PC-3 (cell line): ENCODE measurements around the gene CRAMP1. TPM values are rescaled to one million over a fixed set of nuclear protein-coding genes. Genes with fewer than 3 reads are reported as not detected.

Experiments used
- ATAC-seq: fragments of 200-7000 bp; cut with Tn5 transposase; 2 replicates; pipeline ENCODE4 v1.9.1; 2020; ENCODE audit warnings: mild to moderate bottlenecking, moderate library complexity
- BruUV-seq: library from RNA; stranded (reverse); fragments of 400-500 nt; replicated peaks from 2 replicates; lab custom pipeline; 2021; lab: Mats Ljungman, UMichigan
- CTCF ChIA-PET: fragments of 300-600 bp; sonication (Branson Sonifier 250); formaldehyde crosslinking; loops from one replicate; lab custom pipeline; 2022; ENCODE audit warnings: antibody characterized with exemption; lab: Charles Lee
- POLR2A ChIA-PET: fragments of 300-600 bp; sonication (Branson Sonifier 250); formaldehyde crosslinking; loops from one replicate; lab custom pipeline; 2022; ENCODE audit warnings: antibody characterized with exemption; ENCODE audit not compliant: unreplicated experiment; lab: Charles Lee
- DNase-seq: peaks from one replicate; pipeline ENCODE4 v3.0.0-alpha.2; 2015
- H2AFZ ChIP-seq: fragments of 300-600 bp; sonication (generic); 2 replicates; pipeline ENCODE4 v1.6.0; 2016; ENCODE audit warnings: antibody characterized with exemption, low read length
- H3F3A ChIP-seq: fragments of 300-600 bp; sonication (generic); one replicate; pipeline ENCODE4 v1.6.0; 2017; ENCODE audit warnings: antibody characterized with exemption, low read length, control low read depth, mild to moderate bottlenecking; ENCODE audit not compliant: unreplicated experiment
- H3K27ac ChIP-seq: fragments of 300-600 bp; sonication (generic); 2 replicates; pipeline ENCODE4 v1.5.1; 2016; ENCODE audit warnings: mild to moderate bottlenecking, low read length
- H3K27me3 ChIP-seq: fragments of 300-600 bp; sonication (generic); 2 replicates; pipeline ENCODE4 v1.6.1; 2016; ENCODE audit warnings: low read length, mixed read lengths
- H3K36me3 ChIP-seq: fragments of 300-600 bp; sonication (generic); 2 replicates; pipeline ENCODE4 v1.6.1; 2016; ENCODE audit warnings: low read depth, mixed run types, low read length, mixed read lengths
- H3K4me1 ChIP-seq: fragments of 300-600 bp; sonication (generic); 2 replicates; pipeline ENCODE4 v1.5.1; 2016; ENCODE audit warnings: low read length; ENCODE audit not compliant: insufficient read depth
- H3K4me2 ChIP-seq: fragments of 300-600 bp; sonication (generic); 2 replicates; pipeline ENCODE4 v1.6.0; 2016; ENCODE audit warnings: low read length
- H3K4me3 ChIP-seq: fragments of 300-600 bp; sonication (generic); 2 replicates; pipeline ENCODE4 v1.5.1; 2016; ENCODE audit warnings: mild to moderate bottlenecking, low read length, mixed read lengths
- H3K79me2 ChIP-seq: fragments of 300-600 bp; sonication (generic); 2 replicates; pipeline ENCODE4 v1.6.1; 2017; ENCODE audit warnings: low read length, mixed read lengths
- H3K9ac ChIP-seq: fragments of 300-600 bp; sonication (generic); 2 replicates; pipeline ENCODE4 v1.6.0; 2016; ENCODE audit warnings: mild to moderate bottlenecking, low read length
- H3K9me2 ChIP-seq: fragments of 300-600 bp; sonication (generic); replicated peaks from 2 replicates; pipeline ENCODE4 v1.6.1; 2016; ENCODE audit warnings: mixed run types, low read length, mixed read lengths
- H3K9me3 ChIP-seq: fragments of 300-600 bp; sonication (generic); 2 replicates; pipeline ENCODE4 v1.6.1; 2016; ENCODE audit warnings: low read length, mixed read lengths
- H4K20me1 ChIP-seq: fragments of 300-600 bp; sonication (generic); 2 replicates; pipeline ENCODE4 v1.6.1; 2016; ENCODE audit warnings: low read length, mixed read lengths
- CTCF ChIP-seq: fragments of 300-600 bp; sonication (generic); conservative IDR thresholded peaks from 2 replicates; pipeline ENCODE4 v1.5.1; 2017; ENCODE audit warnings: antibody characterized with exemption, low read depth, mild to moderate bottlenecking, low read length
- EZH2 ChIP-seq: fragments of 300-600 bp; sonication (generic); IDR thresholded peaks from one replicate; pipeline ENCODE4 v1.6.1; 2017; ENCODE audit warnings: antibody characterized with exemption, mild to moderate bottlenecking, low read length; ENCODE audit not compliant: unreplicated experiment
- EZH2phosphoT487 ChIP-seq: fragments of 300-600 bp; sonication (generic); IDR thresholded peaks from 2 replicates; pipeline ENCODE4 v1.6.1; 2018; ENCODE audit warnings: mild to moderate bottlenecking, antibody characterized with exemption, low read length, borderline replicate concordance
- intact Hi-C: fragments of 100-400 bp; cut with micrococcal nuclease; formaldehyde crosslinking; loops from 2 replicates; pipeline ENCODE4 v1.9.0; 2023
- total RNA-seq: library from RNA; depleted of rRNA; stranded (reverse); fragments of >200 nt; gene quantifications from 2 replicates; pipeline ENCODE4 v1.2.3, GENCODE V29; 2014

Gene CRAMP1
- total RNA-seq, 1 experiment from 2014 or later, result 8.5 TPM

GRCh38 chr16:1584926-1585484 lies 27.2 kb upstream of the CRAMP1 start:
- Histone ChIP-seq H3K27ac (no peak overlapping the region), H3K9me3 (no peaks in the 10 kb centered on the region), H3K4me3 (no peak overlapping the region), H3K9ac (no peak overlapping the region), H3F3A (no peaks in the 10 kb centered on the region), H3K9me2 (no peaks in the 10 kb centered on the region), H3K79me2 (no peaks in the 10 kb centered on the region), H4K20me1 (no peaks in the 10 kb centered on the region), H3K27me3 (no peaks in the 10 kb centered on the region), H2AFZ (no peak overlapping the region), H3K4me2 (no peak overlapping the region), H3K4me1 (no peaks in the 10 kb centered on the region; the same call in 1 of the 2 replicates), H3K36me3 (no peaks in the 10 kb centered on the region)
- TF ChIP-seq EZH2phosphoT487 (no peak), CTCF (no peak), EZH2 (no peak)
- DNase-seq (no peak), ATAC-seq (no peak)
- no TSS peak for BruUV-seq
- ChIA-PET CTCF (interaction anchor here (0.6 kb wide), 1 partner anchor 140 kb away, joined by 3 read pairs; no protein-coding TSS in a partner anchor), POLR2A (no interaction called here)
- intact Hi-C loops, result no loop called here

GRCh38 chr16:1590366-1590765 lies 21.8 kb upstream of the CRAMP1 start:
- H3K79me2 ChIP-seq, result no peaks in the 10 kb centered on the region
- ChIA-PET POLR2A (no interaction called here), CTCF (no interaction called here)
- no peaks in the 10 kb centered on the region for H3F3A ChIP-seq
- no peaks in the 10 kb centered on the region for H3K36me3 ChIP-seq
- no peaks in the 10 kb centered on the region for H3K27me3 ChIP-seq
- no peaks in the 10 kb centered on the region for H3K9me3 ChIP-seq
- no peak overlapping the region for H3K9ac ChIP-seq
- H3K4me2 ChIP-seq, result no peak overlapping the region
- BruUV-seq, result no TSS peak
- H3K4me1 ChIP-seq, result no peaks in the 10 kb centered on the region
- no peak overlapping the region for H3K27ac ChIP-seq
- no peak overlapping the region for H2AFZ ChIP-seq
- no peaks in the 10 kb centered on the region for H4K20me1 ChIP-seq
- DNase-seq, result no peak
- no peak for TF ChIP-seq EZH2
- no peak for TF ChIP-seq EZH2phosphoT487
- TF ChIP-seq CTCF, result no peak
- no peak overlapping the region for H3K4me3 ChIP-seq
- no peaks in the 10 kb centered on the region for H3K9me2 ChIP-seq
- intact Hi-C loops, result no loop called here
- no peak for ATAC-seq

- Histone ChIP-seq H3K9me2 (no peaks in the 10 kb centered on the region), H3K79me2 (no peaks in the 10 kb centered on the region), H3K9ac (no peak overlapping the region), H4K20me1 (no peaks in the 10 kb centered on the region), H3K4me3 (no peak overlapping the region), H3K4me1 (no peaks in the 10 kb centered on the region), H3K36me3 (no peaks in the 10 kb centered on the region), H3F3A (no peaks in the 10 kb centered on the region), H3K27ac (no peak overlapping the region), H3K9me3 (no peaks in the 10 kb centered on the region), H3K27me3 (no peaks in the 10 kb centered on the region), H3K4me2 (no peak overlapping the region), H2AFZ (no peak overlapping the region)
- ChIA-PET POLR2A (no interaction called here), CTCF (no interaction called here)
- intact Hi-C loops, result no loop called here
- no peak for DNase-seq
- BruUV-seq, result no TSS peak
- no peak for ATAC-seq
- no peak for TF ChIP-seq EZH2phosphoT487
- TF ChIP-seq EZH2, result no peak
- TF ChIP-seq CTCF, result no peak
Observed at GRCh38 chr16:1590930-1591705, 21.0 kb upstream of the CRAMP1 start.
